Right ventricle myocardium superior (tissue), 1 donor: ENCODE results near the gene ZC3H18. TPM values are rescaled to one million over a fixed set of nuclear protein-coding genes. Genes with fewer than 3 reads are reported as not detected.

Experiments
- ATAC-seq: fragments of 200-7000 bp; cut with Tn5 transposase; one replicate; pipeline ENCODE4 v1.9.1; 2020; ENCODE audit warnings: mild to moderate bottlenecking; ENCODE audit not compliant: poor library complexity
- DNase-seq: peaks from one replicate; pipeline ENCODE4 v3.0.0-alpha.2; 2020
- intact Hi-C: fragments of 100-400 bp; cut with DNase I; formaldehyde crosslinking; loops from one replicate; pipeline ENCODE4 v1.11.2; 2022
- total RNA-seq: library from RNA; stranded (reverse); fragmentation: NEBNext Ultra II Directional; extraction: Animal tissue kit (Norgen Biotek cat#: 25700); gene quantifications from one replicate; pipeline ENCODE4 v1.2.1, GENCODE V29; 2021
- donor health status: DM: no; HTN: yes; CAD: no; lungs with severe emphysema.

ZC3H18 gene
- total RNA-seq, 1 donor from 2014 or later, result 23.5 TPM

DNA sequence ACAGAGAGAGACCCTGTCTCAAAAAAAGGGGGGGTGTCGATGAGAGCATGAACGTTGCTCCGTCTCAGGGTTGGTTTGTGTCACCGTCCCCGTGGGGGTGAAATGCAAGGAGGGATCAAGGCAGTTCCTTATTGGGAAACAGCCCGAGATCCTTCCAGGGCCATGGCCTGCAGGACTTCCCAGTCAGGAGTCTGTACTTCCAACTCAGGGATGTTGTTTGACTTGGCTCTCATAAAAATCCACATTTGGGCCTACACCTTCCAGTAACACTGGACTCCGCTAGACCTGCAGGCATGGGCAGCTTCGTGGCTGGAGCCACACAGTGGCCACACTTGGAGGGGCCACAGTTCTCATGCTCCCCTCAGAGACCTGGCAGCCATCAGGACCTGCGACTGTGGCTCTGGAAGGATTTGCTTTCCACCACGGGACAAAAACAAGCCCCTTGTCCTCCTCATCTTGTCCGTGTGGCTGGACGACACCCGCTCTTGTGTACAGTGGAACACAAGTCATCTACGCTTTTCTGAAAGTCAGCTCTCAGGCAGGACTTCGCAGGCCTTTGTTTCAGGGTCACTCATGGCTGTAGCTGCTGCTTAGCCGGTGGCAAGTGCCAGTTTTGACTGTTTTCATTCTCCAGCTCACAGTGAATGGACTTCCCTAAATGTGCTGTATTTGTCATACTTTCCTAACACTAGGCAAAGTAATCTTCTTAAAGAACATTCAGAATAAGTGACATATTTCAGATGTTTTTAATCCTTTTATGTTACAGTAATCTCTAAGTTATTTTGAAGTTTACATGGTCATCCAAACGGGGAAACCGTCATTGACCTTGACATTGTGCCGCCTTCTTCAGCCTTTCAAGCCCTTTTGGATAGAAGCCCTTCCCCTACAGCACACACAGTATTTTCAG, 44.0 kb downstream of the ZC3H18 start:
- ATAC-seq (no peak), DNase-seq (no peak)
- intact Hi-C loops, result no loop called here

DNA sequence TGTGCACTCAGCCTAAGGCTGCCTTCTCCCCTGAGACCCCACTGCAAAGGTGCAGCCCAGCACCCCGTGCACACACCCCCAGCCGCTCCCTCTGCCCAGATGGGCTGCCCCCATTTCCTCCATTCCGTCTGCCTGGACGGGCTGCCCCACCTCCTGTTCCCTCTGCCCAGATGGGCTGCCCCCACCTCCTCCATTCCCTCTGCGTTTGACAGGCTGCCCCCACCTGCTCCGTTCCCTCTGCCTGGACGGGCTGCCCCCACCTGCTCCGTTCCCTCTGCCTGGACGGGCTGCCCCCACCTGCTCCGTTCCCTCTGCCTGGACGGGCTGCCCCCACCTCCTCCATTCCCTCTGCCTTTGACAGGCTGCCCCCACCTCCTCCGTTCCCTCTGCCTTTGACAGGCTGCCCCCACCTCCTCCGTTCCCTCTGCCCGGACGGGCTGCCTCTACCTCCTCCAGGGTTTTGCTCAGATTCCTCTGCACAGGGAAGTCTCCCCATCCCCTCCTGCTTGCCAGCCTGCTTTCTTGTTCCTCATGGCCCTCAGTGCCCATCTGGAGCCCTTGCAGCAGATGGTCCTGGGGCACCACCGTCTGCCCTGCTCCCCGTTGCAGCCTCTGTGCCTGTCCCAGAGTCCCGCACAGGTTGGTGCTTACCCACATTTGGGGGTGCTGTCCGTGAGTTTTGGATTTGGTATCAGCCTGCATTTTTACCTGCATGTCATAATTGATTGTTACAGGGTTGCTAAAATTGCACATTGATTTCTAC, 44.8 kb downstream of the ZC3H18 start:
- intact Hi-C loops, result no loop called here
- ATAC-seq (no peak), DNase-seq (no peak)

DNA sequence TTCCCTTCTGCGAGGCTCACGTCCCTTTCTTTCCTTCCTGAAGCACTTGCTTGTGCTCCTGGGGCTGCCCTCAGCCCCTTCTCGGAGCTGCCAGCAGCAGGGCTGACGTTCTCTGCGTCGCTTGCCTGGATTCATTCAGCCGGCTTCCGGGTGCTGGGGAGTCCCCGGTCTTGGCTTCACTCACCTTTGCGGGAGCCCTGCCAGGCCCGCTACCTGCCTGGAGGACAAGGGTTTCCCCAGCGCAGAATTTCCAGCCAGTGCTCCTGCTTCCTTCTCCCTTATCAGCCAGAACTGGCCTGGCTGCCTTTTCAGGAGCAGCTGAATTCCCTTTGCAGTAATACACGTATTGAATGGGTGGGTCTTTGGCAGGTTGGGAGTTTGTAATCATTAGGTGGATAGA, 46.1 kb downstream of the ZC3H18 start:
- no peak for DNase-seq
- intact Hi-C loops, result no loop called here
- peak; percentile 10 for ATAC-seq

DNA sequence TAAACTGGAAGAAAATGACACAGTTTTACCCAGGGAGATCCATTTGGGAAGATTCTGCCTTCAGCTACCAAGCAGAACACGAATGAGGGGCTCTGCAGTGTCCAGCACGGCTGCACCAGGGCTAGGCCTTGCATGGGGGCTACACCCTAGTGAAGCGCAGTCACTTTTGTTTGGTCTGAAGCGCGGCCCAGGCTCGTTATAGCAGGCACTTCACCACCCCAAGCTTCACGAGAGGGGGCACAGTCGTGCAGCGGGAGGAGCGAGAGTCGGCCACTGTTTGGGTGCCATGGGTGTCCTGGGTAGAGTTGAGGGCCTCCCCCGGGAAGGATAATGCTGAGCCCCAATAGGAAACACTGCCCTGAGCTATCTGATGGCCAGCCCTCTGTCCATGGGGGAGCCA, 46.5 kb downstream of the ZC3H18 start:
- DNase-seq (no peak), ATAC-seq (no peak)
- intact Hi-C loops, result no loop called here

DNA sequence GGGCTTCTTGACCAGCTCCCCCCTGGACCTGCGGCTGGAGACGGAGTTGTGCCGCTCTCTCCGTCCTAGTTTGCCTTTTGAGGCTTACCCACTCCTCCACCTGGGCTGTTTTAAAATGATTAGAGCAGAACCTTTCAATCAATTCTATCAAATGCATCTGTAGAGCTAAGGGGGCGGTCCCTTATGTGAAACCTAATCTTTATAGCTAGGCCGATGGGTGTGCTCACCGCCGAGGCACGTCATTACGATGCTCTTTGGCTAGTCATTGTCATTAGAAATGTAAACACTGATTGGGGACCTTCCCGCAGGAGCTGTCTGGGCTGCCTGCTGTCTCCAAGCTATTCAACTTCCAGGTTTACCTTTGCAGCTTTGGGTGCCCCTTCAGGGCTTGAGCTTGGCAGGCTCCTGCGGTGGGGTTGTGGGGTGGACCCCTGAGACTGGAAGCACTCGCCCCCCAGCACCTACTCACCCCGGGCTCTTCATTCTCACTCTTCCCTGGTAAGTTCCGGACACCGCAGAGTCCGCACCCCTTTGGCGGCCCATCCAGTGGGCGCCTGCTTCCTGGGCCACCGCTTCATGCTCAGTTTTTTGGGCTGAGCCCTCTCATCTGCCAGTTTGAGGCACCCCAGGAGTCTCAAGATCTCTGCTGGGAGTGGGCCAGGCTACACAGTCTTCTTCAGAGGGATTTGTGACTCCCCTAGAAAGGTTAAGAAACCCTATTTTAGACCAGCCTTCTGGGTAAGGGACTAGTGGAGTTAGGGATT, 47.2 kb downstream of the ZC3H18 start:
- DNase-seq (no peak), ATAC-seq (no peak)
- intact Hi-C loops, result no loop called here

DNA sequence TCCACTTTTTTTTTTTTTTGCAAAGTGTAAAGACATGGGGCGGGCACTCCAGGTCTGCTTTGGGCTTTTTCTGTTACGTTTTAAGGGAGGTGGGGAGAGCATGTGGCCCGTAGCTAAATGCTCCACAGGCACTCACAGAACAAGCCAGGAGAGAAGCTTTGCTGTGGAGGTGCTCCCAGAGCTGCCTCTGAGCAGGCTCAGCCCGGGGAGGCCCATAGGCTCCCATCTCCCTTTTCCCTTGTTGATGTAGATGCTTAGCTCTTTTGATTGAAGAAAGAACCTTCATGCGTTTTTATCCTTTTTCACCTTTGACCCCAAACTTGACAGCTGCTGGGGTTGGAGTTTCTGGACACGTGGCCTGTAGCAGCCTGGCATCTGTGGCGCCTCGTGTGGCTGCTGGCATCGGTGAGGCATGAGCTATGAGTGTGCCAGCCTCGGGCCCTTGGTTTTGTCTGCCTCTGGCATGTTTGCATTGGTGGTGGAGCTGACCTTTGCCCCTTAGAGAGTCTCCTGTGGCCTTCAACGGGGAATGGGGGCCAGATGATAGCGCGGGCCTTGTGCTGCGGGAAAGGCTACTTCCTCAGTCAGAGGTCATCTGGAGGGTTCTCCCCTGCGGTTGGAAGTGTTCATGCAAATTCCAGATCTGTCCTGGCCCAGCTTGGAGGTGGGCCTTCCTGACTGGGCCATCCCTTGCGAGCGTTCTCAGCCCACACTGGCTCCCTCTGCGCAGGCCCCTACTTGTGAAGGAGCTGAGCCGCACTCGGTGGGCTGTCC, 48.2 kb downstream of the ZC3H18 start:
- DNase-seq (no peak), ATAC-seq (peak; percentile 28)
- intact Hi-C loops, result no loop called here

DNA sequence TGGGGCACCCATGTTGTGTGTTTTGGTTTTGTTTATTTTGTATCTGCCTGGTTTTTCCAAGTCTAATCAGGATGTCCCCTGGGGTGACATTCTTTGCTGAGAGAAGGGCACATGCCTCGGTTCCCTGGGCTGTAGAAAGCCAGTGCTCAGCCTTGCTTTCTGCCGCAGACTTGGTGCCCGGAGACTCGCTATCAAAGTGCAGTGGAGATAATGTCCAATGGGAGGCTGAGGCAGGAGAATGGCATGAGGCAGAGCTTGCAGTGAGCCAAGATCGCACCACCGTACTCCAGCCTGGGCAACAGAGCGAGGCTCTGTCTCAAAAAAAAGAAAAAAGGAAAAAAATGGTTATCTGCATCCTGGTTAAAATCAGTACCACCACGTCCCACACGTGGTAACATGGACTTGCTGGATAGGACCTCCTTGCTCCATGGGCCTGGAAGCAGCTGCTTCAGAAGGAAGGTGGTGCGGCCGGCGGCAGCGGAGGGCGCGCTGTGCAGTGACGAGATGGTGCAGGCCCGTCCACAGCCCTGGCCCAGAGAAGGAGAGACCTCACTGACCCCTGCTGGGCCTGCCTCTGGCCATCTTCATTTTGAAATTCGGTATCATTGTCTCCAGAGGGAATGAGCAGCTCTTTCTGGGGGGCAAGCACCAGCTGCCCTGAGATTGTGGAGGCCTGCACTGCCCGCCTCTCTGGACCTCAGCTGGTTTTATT, 48.9 kb downstream of the ZC3H18 start:
- ATAC-seq, result peak; percentile 35
- no peak for DNase-seq

DNA sequence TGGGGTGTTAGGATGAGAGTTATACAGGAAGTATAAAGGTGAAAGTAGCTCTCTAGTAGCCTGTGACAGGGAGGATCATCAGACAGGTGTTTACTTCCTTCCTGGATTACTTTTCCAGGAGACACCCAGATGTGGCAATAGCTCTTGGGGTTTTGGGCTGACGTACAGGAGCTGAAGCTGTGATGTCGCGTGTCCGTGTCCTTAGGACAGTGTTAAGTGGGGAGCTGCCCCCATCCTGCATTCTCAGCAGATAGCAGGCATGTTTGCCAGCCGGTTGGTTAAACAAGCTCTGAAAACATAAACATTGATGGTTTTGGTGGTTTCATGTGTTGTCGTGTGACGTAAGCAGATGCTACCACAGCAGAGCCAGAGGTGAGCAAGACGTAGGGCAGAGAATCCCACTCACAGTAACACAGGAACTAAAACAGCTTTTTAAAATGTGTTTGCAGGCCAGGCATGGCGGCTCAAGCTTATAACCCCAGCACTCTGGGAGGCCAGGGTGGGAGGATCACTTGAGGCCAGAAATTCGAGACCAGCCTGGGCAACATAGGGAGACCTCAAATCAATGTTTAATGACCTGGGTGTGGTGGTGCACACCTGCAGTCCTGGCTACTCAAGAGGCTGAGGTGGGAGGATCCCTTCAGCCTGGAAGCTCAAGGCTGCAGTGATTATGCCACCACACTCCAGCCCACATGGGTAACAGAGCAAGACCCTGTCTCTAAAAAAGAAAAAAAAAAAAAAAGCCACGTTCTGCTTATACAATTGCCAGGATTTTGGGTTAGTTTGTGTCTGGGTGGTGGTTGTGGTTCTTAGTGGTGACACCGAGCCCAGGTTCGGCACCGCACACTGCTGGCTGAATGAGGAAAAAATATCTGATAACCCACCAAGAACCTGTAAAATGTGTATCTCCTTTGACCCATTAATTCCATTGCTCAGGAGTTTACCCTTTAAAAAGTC, 49.9 kb downstream of the ZC3H18 start:
- intact Hi-C loops, result no loop called here
- DNase-seq, result no peak
- ATAC-seq, result no peak

More for the DNA sequence above, 48.9 kb downstream of the ZC3H18 start:
- intact Hi-C loops, result no loop called here

DNA sequence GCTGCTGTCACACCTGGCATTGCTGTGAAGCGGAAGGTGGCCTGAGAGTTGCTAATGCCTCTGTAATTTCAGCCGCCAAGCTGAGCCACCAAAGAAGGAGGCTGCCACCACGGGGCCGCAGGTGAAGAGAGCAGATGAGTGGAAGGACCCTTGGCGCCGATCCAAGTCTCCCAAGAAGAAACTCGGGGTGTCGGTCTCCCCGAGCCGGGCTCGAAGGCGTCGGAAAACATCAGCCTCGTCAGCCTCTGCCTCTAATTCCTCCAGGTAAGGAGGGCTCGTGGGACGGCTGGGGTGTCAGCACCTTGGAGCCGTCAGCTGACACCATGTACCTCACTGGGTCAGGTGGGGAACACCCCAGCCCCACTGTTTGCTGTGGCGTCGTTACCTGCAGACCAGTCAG, 51.9 kb downstream of the ZC3H18 start:
- ATAC-seq (no peak), DNase-seq (no peak)
- intact Hi-C loops, result no loop called here

DNA sequence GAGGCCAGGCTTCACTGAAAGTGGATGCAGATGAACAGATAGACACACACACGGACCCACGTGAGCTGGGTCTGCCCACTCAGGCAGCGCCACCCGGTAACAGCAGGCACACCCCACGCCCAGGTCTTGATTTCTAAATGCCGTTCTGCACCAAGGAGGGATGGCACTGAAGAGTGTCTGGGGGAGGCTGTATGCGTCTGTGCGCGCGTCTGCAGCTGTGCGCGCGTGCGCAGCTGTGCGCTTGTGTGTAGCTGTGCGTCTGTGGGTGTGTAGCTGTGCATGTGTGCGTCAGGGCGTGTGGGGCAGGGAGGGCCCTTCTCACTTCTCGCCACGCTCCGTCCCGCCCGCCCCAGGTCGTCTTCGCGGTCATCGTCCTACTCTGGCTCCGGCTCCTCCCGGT, 52.7 kb downstream of the ZC3H18 start:
- intact Hi-C loops, result no loop called here
- DNase-seq (no peak), ATAC-seq (no peak)

DNA sequence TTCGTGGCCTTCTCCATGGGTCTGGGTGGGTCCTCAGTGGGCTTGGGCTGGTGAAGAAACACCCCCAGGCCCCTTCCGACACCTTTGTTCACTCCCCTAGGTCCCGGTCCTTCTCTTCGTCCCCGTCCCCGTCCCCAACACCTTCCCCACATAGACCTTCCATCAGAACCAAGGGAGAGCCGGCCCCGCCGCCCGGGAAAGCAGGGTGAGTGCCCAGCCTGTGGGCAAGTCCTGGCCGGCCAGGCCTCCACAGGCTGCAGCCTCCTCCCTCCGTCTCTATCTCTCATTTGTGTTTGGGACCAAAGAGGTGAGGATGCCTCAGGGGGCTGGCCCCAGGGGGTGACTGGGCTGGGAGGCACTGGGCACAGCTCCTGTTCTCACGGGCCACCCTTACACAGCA, 53.7 kb downstream of the ZC3H18 start:
- ATAC-seq, result no peak
- intact Hi-C loops, result no loop called here
- DNase-seq, result no peak

DNA sequence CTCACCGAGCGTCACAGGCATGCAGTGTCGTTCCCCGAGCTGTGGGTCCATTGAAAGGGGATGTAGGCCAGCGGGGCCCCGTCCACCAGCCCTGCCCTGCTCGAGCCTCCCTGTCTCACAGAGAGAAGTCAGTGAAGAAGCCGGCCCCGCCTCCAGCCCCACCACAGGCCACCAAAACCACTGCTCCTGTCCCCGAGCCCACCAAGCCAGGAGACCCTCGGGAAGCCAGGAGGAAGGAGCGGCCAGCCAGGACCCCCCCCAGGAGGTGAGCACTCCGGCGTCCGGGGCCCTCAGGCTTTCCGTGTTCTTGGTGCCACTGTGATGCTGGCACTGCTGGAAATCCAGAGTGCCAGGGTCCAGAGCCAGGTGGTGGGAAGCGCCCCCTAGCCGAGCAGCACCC, 54.3 kb downstream of the ZC3H18 start:
- DNase-seq (no peak), ATAC-seq (no peak)
- intact Hi-C loops, result no loop called here

DNA sequence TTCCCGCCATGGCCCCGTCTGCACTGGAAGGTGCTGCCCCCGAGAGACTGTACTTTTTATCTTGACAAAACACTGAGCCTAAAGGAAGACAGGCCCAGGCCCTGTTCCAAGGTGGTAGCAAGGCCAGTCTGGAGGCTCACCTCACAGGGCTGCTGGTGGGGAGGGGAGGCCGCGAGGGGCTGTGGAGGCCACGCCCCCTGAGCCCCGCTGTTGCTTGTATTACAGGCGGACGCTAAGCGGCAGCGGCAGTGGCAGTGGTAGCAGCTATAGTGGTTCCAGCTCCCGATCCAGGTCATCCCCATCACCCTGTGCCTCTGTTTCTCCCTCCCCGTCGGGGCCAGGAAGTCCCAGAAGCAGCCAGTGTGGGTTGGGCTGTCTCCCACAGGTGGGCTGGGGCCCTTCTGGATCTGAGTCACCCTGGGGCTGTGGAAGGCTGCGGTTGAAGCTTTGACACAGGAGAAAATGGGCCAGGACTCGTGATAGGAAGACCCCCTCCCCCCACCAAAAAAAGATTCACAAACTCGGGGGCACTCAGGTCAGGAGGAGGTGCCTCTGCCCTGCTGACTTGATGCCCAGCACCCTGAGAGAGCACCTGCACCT, 54.9 kb downstream of the ZC3H18 start:
- intact Hi-C loops, result no loop called here
- ATAC-seq, result no peak

DNA sequence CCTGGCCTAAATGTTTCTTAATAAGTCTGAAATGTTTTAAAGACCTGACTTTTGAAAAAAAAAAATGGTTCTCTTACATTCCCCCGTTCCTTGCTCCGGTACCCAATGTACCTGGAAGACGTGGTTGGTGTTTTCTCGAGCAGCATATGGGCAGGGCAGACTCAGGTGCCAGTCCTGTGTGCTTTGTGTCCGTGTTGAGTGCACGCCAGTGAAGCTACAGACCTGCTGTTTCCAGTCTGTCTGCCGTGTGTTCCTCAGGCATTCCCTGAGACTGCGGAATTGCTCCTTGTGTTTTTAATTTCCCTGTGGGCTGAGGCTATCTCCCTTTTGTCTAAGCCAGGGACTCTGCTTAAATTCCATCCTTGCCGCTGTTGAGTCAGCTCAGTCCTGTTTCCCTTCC, 56.4 kb downstream of the ZC3H18 start:
- ATAC-seq, result no peak
- DNase-seq, result no peak
- intact Hi-C loops, result no loop called here

More for the DNA sequence above, 54.9 kb downstream of the ZC3H18 start:
- no peak for DNase-seq

DNA sequence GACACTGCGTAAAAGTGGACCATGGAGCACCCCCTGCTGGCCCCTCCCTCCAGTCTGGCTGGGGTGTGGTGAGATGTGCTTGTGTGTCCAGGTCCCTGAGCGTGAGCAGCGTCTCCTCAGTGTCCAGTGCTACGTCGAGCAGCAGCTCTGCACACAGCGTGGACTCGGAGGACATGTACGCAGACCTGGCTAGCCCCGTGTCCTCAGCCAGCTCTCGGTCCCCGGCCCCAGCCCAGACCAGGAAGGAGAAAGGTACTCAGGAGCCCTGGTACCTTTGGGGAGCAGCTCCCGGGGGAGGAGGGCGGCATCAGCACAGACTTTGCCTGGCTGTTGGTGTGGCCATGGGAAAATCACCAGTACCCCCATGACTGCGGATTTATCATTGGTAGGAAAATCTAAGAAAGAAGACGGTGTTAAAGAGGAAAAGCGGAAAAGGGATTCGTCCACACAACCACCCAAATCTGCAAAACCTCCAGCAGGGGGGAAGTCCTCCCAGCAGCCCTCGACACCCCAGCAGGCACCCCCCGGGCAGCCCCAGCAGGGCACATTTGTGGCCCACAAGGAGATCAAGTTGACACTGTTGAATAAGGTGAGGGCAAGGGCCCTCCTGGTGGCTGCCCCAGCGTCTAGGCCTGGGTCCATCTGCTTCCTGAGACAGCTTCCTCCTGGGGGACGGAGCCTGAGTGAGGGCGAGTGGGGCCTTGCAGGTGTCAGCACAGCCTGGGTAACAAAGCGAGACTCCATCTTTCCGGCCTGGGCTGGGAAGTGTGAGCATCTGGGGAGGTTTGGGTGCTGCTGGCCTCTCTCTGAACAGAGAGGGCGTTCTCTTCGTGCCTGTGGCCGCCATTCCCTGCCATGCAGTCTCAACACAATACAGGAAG, 57.6 kb downstream of the ZC3H18 start:
- ATAC-seq, result peak; percentile 3
- intact Hi-C loops, result no loop called here
- no peak for DNase-seq
